Measurements from ENCODE around the gene PARVA.

PARVA gene

DNA sequence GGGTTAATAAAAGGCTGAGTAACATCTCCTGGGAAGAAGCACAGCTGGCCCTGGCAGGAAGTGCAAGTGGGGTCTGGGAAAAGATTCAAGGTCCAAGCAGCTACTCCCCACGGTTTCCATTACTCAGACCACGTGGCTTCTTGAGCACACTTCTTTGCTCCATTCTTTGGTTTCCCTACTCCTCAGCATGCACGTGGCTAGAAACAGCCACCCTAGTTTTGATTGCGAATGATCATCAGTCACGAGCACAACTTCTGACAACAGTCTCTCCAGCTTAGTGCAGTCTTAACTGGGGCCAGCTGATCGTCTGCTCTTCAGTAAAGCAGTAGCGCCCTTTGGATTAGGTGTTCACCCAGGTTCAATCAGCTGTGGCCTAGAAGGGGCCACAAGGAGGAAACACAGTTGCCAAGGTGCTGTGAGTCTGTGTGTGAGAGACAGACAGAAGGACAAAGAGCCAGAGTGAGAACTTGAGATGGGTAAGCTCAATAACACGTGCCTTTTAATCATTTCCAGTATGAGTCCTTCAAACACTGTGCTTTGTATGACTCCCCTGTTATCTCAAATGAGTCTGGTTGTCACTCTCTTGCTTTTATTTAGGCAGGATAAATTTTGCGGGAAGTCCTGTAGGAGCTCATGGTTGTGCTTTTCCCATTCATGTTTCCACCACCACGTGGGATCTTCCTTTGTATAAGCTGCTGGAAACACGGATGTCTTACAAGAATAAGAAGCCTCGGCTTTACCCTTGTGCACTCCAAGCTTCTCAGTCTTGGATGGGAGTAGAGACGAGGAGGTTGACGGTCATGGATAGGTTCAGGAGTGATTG, 901 bp upstream of the PARVA start:
- no peak for DNase-seq

DNA sequence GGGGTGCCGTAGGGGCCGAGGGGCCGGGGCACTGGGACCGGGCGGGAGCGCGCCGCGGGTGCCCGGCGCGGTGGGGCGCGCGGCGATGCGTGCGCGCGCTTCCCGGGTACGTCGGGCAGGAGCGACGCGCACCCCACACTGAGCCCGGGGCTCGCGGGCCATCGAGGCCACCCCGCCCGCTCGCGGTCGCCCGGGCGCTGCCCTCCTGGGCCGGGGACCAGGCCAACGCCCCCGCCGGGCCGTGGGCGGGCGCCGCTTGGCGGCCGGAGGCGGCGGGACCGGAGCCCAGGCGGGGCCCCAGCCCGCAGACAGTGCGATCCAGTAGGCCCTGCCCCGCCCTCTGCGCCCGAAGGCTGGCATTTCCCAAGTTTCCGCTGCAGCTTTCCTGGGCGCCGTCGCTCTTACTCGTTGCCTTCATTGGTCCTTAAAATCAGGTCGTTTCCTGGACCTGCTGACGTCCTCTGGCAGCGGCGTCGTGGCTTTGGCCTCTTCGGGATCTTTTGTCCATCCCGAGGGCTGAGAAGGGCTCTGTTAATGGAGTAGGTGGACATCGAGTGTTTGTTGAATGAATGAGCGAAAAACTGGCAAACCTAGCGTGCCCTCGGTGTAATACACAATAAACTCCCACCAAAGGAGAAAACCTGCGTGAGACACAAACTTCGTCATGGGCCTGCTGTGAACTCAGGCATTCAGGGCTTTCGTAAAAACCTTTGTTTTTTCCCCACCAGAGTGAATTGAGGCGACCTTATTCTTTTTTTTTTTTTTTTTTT, 638 bp downstream of the PARVA start:
- DNase-seq = no peak

DNA sequence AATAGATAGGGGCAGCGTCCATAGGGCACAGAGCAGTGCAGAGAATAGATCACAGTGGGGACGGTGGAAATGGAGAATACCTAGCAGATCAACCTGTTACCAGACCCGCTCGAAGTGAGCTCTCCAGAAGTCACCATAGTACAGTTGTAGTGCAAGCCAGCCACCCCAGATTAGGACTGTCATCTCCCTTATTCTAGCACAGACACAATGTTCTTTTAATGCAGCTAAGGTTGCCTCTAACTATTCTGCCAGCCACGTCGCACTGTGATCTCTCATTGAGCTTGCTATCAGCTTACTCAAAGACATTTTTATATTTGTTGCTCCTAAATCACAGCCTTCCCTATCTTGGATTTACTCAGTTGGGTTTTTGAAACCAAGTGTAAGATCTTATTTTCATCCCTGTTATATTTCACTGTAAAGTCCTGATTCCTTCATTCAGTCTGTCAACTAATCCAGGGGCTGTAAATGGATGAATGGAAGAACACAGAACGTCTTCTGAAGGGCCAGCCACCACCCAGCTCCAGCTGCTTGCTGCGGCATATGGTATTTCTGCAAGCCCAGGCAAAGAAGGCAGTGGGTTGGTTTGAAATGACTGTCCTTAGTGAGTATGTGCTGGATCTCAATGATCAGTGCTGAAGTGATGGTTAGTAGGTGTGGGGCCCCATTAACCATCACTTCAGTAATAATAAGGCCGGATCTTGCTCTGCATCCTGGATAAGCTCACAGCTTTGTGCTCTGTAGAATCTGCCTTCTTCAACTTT, 3.4 kb downstream of the PARVA start:
- DNase-seq = no peak

DNA sequence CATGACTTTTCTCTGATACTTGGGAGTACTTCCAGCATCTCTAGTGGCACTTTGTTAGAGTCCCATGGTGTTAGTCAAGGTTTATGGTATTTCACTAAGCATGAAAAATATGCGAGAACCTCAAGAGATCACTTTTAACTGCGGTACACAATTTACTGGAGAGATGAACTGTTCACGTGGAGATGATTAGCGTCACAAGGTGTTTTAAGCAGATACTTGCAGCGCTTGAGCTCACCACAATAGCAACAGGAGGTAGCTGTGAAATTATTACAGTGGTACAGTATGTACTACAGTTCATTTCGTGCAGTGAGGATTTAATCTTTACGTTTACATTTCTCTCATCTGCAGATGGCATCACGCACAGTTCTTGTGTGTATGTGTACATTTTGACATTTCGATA, 4.5 kb downstream of the PARVA start:
- no peak for DNase-seq

DNA sequence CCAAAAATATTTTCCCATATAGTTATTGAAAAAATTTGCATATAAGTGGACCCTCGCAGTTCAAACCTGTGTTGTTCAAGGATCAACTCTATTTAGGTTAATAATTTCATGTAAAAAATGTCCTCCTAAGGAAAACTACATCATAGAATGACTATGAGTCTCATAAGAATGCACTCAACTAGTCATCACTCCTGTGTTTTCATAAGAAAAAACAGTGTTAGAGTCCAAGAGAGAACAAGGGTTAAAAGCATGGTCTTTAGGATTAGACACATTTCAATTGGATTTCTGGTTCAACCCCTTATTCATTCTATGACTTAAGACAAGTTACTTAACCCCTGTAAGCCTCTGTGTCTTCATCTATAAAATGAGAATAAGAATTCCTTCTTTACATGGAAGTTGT, 5.1 kb downstream of the PARVA start:
- DNase-seq = no peak

DNA sequence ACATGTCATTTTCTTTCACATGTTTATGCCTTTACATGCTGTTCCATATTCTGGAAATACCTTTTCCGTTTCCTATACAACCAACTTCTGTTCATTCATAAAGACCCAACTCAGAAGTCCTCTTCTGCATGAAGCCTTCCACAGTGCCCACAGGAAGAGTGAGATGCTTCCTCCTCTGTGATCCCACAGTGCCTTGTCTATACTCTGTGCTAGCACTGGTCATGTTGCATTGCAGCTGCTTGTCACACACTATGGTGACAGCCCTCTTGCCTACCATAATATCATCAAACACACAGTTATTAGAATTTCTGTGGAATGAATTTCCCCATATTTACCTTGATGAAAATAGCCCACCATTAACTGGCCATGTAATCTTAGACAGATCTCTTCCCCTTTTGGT, 8.9 kb downstream of the PARVA start:
- DNase-seq = no peak

DNA sequence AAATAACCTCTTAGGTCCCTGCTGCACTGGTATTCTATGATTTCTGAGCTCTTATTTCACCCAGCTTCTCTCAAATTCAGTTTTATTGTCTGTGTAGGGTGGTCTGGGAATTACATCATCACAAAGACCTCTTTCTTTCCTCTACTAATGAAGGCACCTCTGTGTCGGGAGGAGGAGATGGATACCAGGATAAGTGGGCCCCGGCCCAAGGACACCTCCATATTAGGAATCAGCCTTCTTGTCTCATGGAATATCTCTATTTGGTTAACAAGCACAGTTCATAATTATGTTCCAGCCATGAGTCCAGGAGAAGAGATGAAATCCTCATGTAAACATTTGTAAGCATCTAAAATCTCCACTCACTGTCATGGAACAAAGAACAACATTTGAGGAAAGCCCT, 9.4 kb downstream of the PARVA start:
- no peak for DNase-seq

DNA sequence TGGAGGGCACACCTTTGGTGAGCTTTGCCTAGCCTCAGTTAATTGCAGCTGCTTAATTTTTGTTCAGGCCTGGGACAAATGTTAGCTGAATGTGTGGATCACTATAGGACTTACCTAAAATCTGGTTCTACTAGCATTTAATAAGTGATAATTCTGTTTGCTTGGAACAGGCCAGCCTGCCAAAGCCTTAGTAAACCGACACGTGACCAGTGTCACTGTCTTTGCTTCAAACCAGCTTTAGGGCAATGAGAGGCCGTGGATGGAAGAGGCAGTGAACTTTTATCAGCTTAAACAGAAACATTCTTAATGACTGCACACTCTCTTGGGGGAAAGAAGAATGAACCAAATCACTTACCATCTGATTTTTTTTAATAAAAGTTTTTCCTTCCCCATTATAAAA, 10.8 kb downstream of the PARVA start:
- no peak for DNase-seq

DNA sequence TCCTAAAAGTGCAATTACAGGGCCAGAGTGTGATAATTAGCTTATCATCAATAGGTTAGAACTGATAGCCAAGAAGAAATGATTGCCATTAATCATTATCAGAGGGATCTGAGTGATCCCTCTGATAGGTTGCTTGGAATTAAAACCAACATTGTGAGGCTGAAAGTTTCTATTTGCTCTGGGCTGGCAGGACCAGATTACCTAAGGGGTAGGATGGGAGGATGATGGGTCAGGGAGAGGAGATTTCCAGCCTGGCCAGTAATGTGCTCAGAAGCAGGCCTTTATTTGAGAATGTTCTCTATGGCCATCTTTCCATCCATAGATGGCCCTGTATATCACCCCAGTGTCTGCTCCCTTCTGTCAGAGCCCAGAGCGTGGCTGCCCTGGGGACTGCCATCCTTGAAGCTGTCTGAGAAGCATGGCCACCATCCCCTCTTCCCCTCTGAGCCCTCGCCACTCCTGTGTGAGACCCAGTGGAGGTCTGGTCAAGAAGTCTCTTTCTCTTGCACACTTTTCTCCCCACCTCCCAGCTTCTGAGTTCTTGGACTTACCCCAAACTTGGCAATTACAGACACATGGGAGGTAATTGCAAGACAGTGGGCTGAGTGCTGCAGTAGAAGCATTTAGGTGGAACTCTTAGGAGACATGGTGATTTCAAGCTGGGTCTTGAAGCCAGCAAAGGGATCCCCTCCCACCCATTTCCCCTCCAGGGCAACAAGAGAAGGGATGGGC, 11.7 kb downstream of the PARVA start:
- DNase-seq = no peak

DNA sequence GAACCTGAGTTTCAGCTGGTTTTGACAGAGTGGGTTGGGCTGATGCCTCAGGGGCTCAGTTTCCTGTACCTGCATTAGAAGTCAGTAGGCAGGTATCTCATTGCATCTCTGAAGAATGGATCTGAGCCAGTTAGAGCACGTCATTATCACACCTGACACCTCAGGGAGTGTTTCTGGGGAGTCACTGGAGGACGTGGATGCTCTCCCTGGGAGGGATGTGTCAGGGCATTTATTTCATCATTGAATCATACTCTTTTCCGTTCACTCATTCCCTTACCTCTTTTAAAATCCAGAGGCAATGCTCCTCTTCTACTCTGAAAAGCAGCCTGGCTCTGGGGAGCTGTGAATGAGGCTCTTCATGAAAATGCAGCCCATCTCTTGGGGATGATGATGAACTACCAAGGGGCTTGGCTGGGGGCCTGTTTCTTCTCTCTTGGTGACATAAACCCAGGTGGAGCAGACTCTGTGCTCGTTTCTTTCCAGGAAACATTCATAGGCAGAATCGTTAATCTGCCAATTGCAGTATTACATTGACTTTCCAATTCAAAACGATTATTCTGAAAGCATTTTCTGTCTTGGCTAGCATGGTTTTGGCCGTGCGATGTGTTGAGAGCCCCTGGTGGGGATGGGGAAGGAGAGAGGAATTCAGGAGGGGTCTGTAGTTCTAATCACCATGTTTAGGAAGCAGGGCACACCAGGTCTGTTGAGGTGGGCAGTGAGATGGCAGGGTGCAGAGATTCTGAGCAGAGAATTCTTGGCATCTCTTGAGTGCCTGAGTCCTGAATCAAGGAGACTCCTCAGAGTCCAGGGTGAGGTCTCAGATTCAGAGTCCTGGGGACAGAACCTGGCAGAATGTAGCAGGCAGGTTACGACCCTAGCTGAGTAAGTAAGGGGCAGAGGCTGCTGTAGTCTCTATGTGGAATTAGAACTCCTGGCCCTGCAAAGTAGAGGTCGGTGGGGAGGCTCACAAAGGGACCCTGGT, 12.6 kb downstream of the PARVA start:
- no peak for DNase-seq

DNA sequence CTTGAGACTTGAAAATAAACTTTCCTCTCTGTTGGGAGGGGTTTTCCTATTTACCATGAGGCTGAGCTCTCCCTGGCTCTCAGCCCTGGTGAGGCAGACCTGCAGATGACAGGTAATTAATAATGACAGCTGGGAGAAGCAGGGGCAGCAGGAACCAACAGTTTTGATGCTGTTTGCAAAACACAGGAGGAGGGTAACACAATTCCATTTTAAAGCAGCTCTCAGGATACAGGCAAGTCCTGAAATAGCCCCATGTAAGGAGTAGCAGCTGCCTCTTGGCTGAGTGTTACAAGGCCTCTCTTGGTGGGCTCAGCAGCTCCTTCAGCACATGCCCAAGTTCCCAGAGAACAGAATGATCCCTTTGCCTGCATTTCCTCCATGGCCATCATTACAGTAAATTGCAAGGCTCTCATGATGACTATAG, 13.3 kb downstream of the PARVA start:
- DNase-seq = no peak

DNA sequence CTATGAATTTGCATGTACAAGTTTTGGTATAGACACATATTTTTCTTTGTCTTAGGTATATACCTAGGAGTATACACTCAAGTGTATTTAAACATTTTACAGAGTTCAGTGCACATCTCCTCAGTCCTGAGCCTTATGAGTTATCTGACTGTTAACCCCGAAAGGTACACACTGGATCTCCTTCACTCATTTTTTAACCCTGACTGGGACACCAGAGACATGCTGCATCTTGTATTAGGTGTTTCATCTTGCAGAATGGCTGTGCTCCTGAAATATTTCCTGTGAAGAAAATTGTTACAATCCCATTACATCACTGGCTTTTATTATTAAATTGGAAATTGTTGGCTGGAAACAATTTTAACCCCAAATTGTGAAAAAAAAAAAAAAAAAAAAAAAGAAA, 15.3 kb downstream of the PARVA start:
- DNase-seq = no peak

DNA sequence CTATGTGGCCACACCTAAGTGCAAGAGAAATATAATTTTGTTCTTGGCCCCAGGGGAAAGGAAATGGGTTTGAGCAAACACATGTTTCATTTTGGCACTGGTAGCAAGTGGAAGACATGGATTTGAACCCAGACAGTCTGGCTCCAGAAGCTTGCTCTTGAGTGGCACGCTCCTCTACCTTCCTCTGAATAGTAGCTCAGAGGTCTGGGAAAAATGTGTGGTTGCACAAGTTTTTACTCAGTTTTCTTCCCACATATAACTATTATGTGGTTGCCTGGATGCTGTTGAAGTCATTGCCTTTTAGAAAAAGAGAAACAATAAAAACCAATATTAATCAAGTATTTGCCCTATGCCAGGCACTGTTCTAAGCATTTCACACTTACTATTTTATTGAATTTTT, 16.3 kb downstream of the PARVA start:
- no peak for DNase-seq

DNA sequence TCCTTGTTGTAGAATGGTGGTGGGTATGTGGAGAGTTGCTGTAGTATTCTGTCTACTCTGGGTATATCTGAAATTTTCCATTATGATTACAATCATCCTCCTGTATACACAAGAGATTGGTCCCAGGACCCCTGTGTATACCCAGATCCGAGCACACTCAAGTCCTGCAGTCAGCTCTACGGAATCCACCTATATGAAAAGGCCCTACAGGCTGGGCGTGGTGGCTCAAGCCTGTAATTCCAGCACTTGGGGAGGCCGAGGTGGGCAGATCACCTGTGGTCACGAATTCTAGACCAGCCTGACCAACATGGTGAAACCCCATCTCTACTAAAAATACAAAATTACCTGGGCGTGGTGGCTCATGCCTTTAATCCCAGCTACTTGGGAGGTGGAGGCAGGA, 17.2 kb downstream of the PARVA start:
- no peak for DNase-seq

DNA sequence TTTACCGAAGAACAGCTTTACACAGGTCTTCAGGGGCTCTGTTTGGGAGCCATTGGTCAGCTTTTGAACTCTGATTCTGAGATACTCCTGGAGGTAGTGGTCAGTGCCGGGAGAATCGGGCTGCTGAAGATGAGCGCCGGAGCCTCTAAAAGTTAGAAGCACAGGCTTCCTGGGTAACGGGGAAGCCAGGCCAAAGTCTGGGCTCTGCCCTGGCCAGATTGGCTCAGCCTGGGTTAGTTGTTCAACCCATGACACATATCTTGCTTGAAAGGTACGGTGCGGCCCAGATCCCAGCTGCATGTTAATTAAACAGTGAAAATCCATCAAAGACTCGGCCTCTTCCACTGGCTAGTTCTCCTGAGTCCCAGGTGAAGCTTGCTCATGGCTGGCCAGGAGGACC, 18.0 kb downstream of the PARVA start:
- DNase-seq = no peak

DNA sequence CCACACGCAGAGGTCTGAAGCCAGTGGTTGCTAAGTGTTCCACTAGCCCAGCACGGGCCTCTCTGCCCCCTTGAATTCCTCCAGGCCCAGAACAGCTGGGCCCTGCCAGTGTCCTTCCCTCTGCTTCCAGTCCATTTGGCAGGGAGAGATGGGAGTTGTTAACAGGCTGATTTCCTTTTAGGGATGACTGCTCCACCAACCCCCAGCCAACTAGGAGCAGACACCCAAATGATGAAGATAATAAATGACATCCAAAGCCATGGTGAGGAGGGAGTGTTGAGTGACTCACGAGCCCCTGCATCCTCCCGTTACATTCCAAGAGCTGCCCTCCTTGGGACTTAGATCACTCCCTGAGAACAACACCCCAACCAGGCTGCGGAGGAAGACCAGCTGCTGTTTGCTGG, 20.6 kb downstream of the PARVA start:
- DNase-seq = no peak

DNA sequence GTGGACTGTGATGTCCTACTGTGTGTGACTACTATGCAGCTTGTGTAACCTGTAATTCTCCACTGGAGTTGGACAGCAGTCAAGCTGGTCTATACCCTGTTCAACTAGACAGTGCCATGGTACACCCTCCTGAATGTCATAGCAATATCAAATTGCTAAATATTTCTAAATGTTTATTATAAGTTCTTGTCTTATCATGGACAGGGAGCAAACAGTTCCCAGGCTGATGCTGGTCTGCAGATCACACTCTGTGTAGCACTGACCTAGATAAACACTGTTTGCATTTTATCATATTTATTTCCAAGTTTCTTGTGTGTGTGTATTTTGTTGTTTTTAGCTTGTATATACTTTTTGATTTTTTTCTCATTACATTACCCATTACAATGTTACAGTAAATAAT, 22.0 kb downstream of the PARVA start:
- DNase-seq = no peak

DNA sequence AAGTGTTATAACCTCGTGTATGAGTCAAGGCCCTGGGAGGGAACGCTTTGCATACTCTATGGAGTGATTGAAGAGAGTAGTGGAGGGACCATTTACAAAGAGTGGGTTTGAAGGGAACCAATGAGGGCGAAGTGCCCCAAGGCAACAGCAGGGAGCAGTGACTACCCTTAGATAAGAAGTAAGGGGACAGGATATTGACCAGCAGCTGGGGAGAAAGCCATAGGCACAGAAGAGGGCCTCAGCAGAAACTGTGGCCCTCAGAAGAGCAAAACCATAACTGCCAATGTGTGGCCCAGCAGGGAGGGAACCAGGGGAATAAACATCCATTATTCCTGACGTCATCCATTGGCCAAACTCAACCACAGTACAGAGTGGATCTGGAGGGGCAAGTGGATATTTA, 24.7 kb downstream of the PARVA start:
- no peak for DNase-seq

DNA sequence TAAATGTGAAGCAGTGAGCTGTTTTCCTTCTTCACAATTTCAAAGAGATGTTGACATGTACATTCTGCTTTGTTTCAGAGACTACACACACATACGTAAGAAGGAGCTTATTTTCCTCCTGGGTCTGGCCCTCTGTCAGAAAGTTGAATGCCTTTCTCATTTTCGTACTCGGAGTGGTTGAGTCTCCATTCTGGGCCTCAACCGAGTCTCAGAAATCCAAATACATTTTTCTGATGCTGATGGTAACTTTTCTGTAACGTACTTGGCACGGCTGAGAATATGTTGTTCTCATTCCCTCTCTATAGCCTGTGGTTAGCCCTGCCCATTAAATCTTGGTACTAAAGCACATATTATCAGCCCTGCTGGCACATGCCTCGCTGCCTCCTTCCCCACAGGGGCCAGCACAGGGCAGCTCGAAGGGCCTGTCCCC, 25.3 kb downstream of the PARVA start:
- DNase-seq = no peak

DNA sequence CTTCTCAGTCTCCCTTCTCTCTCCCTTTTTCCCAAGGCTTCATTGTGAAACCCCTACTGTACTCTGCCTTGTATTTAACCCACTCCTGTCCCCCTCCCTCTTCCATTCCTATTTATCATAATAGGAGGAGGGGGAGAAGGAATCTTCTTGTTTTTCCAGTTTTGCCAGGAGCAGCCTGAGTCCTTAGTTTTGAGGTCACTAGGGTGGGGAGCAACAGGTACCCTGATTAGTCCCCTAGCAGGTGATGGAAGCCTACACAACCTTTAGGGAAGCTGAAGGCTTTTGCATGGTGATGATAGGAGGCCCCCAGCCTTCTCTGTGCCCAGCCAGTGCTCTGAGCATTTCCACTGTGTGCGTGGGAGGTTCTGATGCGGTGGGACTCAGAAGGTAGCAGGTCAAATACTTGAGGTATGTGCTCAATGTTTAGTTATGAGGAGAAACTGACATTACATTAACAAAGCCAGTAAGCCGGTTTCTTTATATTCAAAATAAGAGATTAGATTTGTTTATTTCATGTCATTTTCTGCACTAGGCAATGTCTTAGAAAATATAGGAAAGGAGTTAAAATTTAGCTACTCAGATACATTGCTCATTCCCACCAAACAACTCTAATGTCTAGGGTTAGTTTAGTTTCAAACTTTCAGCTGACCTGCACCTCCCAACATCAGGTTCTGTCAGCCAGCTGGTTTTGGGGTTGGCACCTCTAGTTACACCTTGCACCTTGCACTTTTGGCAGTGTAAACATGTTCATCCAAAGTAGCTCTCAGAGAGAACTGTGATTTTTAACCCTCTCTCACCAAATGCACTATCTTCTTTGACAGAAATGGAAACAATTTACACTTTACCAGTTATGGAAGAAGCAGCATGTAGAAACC, 26.0 kb downstream of the PARVA start:
- DNase-seq = no peak

DNA sequence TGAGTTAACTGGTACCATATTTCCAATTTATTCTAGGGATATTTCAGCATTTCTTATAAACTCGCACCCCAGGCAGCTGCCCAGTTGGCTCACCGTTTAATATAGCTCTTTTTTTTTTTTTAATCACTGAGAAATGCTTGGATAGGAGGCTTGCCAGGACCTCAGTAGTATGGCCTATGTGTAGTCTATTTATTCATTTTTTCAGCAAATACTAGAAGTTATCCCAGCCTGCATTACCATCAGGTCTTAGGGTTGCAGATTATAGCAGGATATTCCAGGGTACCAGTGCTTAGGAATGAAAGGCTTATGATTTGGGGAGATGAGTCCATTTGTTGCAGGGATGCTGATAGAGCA, 26.6 kb downstream of the PARVA start:
- DNase-seq = no peak
